Rectal smooth muscle tissue (tissue), 1 donor: ENCODE data around the gene CREBBP.
"Not testable (repeated sequence)": the region's sequence is repeated elsewhere in the genome, so short reads cannot be mapped to it uniquely, and the experiment has no call there.

Source experiments
- H3K27ac ChIP-seq: one replicate; pipeline ENCODE4 v1.7.0; 2013; ENCODE audit warnings: low read depth, low read length, inconsistent platforms
- H3K27me3 ChIP-seq: one replicate; pipeline ENCODE4 v1.7.0; 2013; ENCODE audit warnings: low read length; ENCODE audit not compliant: control insufficient read depth, insufficient read depth
- H3K36me3 ChIP-seq: one replicate; pipeline ENCODE4 v1.7.0; 2013; ENCODE audit warnings: low read length; ENCODE audit not compliant: control insufficient read depth, insufficient read depth
- H3K4me1 ChIP-seq: one replicate; pipeline ENCODE4 v1.7.0; 2013; ENCODE audit warnings: low read length; ENCODE audit not compliant: control insufficient read depth, insufficient read depth
- H3K4me3 ChIP-seq: one replicate; pipeline ENCODE4 v1.7.0; 2013; ENCODE audit warnings: low read length
- H3K9ac ChIP-seq: one replicate; pipeline ENCODE4 v1.7.0; 2013; ENCODE audit warnings: low read length

CREBBP gene

GRCh38 chr16:3907586-3907985, 27.1 kb upstream of the CREBBP start:
- Histone ChIP-seq H3K4me1 (no peaks in the 10 kb centered on the region), H3K27ac (no peak overlapping the region), H3K9ac (no peak overlapping the region), H3K27me3 (no peaks in the 10 kb centered on the region), H3K36me3 (no peaks in the 10 kb centered on the region), H3K4me3 (no peak overlapping the region)

- Histone ChIP-seq H3K4me1 (no peaks in the 10 kb centered on the region), H3K9ac (no peak overlapping the region), H3K27ac (no peak overlapping the region), H3K4me3 (no peak overlapping the region), H3K36me3 (no peaks in the 10 kb centered on the region), H3K27me3 (no peaks in the 10 kb centered on the region)
Measured at GRCh38 chr16:3906363-3906762, 25.9 kb upstream of the CREBBP start.

- Histone ChIP-seq H3K27me3 (no peaks in the 10 kb centered on the region), H3K4me3 (no peak overlapping the region), H3K4me1 (no peaks in the 10 kb centered on the region), H3K36me3 (no peaks in the 10 kb centered on the region), H3K27ac (no peak overlapping the region), H3K9ac (no peak overlapping the region)
Measured at GRCh38 chr16:3904875-3905274, 24.4 kb upstream of the CREBBP start.

GRCh38 chr16:3890091-3890490, 9.6 kb upstream of the CREBBP start:
- Histone ChIP-seq H3K4me1 (no peaks in the 10 kb centered on the region), H3K36me3 (no peaks in the 10 kb centered on the region), H3K27ac (no peak overlapping the region), H3K4me3 (no peak overlapping the region), H3K9ac (no peak overlapping the region), H3K27me3 (no peaks in the 10 kb centered on the region)

- H3K9ac ChIP-seq = no peak overlapping the region
- no peaks in the 10 kb centered on the region for H3K36me3 ChIP-seq
- H3K4me3 ChIP-seq = no peak overlapping the region
- no peaks in the 10 kb centered on the region for H3K27me3 ChIP-seq
- no peaks in the 10 kb centered on the region for H3K4me1 ChIP-seq
- no peak overlapping the region for H3K27ac ChIP-seq
Measured at GRCh38 chr16:3889059-3889458, 8.5 kb upstream of the CREBBP start.

- H3K27ac ChIP-seq, H3K4me3 ChIP-seq, H3K9ac ChIP-seq, H3K4me1 ChIP-seq, H3K27me3 ChIP-seq, H3K36me3 ChIP-seq: not testable (repeated sequence)
Measured at GRCh38 chr16:3885999-3886398, 5.5 kb upstream of the CREBBP start.

GRCh38 chr16:3884398-3884797, 3.9 kb upstream of the CREBBP start:
- H3K4me1 ChIP-seq = no peaks in the 10 kb centered on the region
- no peaks in the 10 kb centered on the region for H3K27me3 ChIP-seq

GRCh38 chr16:3882531-3882930, 2.0 kb upstream of the CREBBP start:
- no peak overlapping the region for H3K9ac ChIP-seq
- H3K4me1 ChIP-seq = peaks cover 10% of the 10 kb centered on the region
- no peak overlapping the region for H3K4me3 ChIP-seq
- H3K27ac ChIP-seq = no peak overlapping the region
- H3K36me3 ChIP-seq = no peaks in the 10 kb centered on the region
- no peaks in the 10 kb centered on the region for H3K27me3 ChIP-seq

More at GRCh38 chr16:3884398-3884797, 3.9 kb upstream of the CREBBP start:
- no peak overlapping the region for H3K9ac ChIP-seq
- H3K4me3 ChIP-seq = no peak overlapping the region
- H3K36me3 ChIP-seq = no peaks in the 10 kb centered on the region
- H3K27ac ChIP-seq = no peak overlapping the region

- H3K9ac ChIP-seq = no peak overlapping the region
- peak overlapping the region; percentile 81 for H3K4me3 ChIP-seq
- H3K27ac ChIP-seq = no peak overlapping the region
Measured at GRCh38 chr16:3881499-3881990, 1.0 kb upstream of the CREBBP start.

GRCh38 chr16:3879887-3880564, 487 bp downstream of the CREBBP start:
- H3K27ac ChIP-seq = peak overlapping the region; percentile 76
- H3K4me1 ChIP-seq = peaks cover 22% of the 10 kb centered on the region
- no peaks in the 10 kb centered on the region for H3K27me3 ChIP-seq
- H3K36me3 ChIP-seq = no peaks in the 10 kb centered on the region
- H3K9ac ChIP-seq = no peak overlapping the region
- peak overlapping the region; percentile 69 for H3K4me3 ChIP-seq

More at GRCh38 chr16:3881499-3881990, 1.0 kb upstream of the CREBBP start:
- Histone ChIP-seq H3K27me3 (no peaks in the 10 kb centered on the region), H3K36me3 (no peaks in the 10 kb centered on the region), H3K4me1 (peaks cover 18% of the 10 kb centered on the region)

- Histone ChIP-seq H3K4me3 (peak overlapping the region; percentile 69), H3K36me3 (no peaks in the 10 kb centered on the region), H3K4me1 (peaks cover 22% of the 10 kb centered on the region), H3K27me3 (no peaks in the 10 kb centered on the region), H3K9ac (peak overlapping the region; percentile 7), H3K27ac (no peak overlapping the region)
Measured at GRCh38 chr16:3879258-3879886, 1.1 kb downstream of the CREBBP start.

- Histone ChIP-seq H3K27me3 (no peaks in the 10 kb centered on the region), H3K9ac (no peak overlapping the region), H3K4me1 (peaks cover 22% of the 10 kb centered on the region), H3K36me3 (no peaks in the 10 kb centered on the region), H3K4me3 (peak overlapping the region; percentile 69), H3K27ac (no peak overlapping the region)
Measured at GRCh38 chr16:3878610-3879009, 1.9 kb downstream of the CREBBP start.

- no peak overlapping the region for H3K4me3 ChIP-seq
- no peak overlapping the region for H3K27ac ChIP-seq
- H3K9ac ChIP-seq = no peak overlapping the region
- peaks cover 31% of the 10 kb centered on the region for H3K4me1 ChIP-seq
- no peaks in the 10 kb centered on the region for H3K36me3 ChIP-seq
- H3K27me3 ChIP-seq = no peaks in the 10 kb centered on the region
Measured at GRCh38 chr16:3876695-3877094, 3.8 kb downstream of the CREBBP start.
